Suprapubic skin (tissue), 4 donors: Measurements from ENCODE around the gene GDF2.

ENCODE experiments used
- EP300 ChIP-seq: sonication (generic); formaldehyde crosslinking; IDR thresholded peaks from one replicate; pipeline ENCODE4 v1.6.1; 2017; ENCODE audit warnings: antibody characterized with exemption
- POLR2A ChIP-seq, 2 donors: fragments of 450-650 bp; IDR thresholded peaks; one replicate each; pipeline ENCODE4 v1.6.1; 2017; ENCODE audit warnings: antibody characterized with exemption in 2 of 2, mild to moderate bottlenecking in 2 of 2, moderate library complexity in 2 of 2
- POLR2AphosphoS5 ChIP-seq, 3 donors: sonication (generic); formaldehyde crosslinking; IDR thresholded peaks; one replicate each; pipeline ENCODE4 v1.6.1; 2017; ENCODE audit warnings: antibody characterized with exemption in 3 of 3
- TF ChIP-seq, protein P1 (sequence below), 2 donors: fragments of 200-600 bp in 1 of 2; fragments of 450-650 bp in 1 of 2; sonication (generic) in 1 of 2; IDR thresholded peaks; one replicate each; pipeline ENCODE4 v1.5.1; 2016 to 2019; ENCODE audit warnings: antibody characterized with exemption in 2 of 2, mild to moderate bottlenecking in 1 of 2, moderate library complexity in 1 of 2

DNA sequence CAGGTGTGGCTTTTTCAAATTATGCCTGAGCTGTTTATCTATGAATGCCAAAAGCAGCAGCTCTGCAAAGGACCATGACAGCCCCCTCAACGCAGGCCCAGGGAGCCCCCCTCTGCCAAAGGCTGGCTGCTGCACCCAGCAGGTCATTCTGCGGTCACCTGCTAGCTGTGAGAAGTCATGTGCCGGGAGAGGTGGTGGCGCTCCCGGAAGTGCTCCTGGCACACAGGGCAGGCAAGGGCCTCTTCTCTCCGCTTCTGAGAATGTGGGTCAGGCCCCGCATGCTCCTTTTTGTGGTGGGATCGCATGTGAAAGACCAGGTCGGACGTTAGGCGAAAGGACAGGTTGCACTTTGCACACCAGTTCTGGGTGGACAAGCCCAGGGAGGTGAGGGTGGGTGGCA, 45.4 kb downstream of the GDF2 start:
- TF ChIP-seq POLR2AphosphoS5 (IDR thresholded peaks at IDR 0.05) (no peak), POLR2A (IDR thresholded peaks at IDR 0.05) (no peak), EP300 (no peak)
- TF ChIP-seq, protein P1, sequence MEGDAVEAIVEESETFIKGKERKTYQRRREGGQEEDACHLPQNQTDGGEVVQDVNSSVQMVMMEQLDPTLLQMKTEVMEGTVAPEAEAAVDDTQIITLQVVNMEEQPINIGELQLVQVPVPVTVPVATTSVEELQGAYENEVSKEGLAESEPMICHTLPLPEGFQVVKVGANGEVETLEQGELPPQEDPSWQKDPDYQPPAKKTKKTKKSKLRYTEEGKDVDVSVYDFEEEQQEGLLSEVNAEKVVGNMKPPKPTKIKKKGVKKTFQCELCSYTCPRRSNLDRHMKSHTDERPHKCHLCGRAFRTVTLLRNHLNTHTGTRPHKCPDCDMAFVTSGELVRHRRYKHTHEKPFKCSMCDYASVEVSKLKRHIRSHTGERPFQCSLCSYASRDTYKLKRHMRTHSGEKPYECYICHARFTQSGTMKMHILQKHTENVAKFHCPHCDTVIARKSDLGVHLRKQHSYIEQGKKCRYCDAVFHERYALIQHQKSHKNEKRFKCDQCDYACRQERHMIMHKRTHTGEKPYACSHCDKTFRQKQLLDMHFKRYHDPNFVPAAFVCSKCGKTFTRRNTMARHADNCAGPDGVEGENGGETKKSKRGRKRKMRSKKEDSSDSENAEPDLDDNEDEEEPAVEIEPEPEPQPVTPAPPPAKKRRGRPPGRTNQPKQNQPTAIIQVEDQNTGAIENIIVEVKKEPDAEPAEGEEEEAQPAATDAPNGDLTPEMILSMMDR (IDR thresholded peaks at IDR 0.05): no peak
